Neural crest cell (in vitro differentiated cells): Measurements from ENCODE around the gene DLX4. TPM values are rescaled to one million over a fixed set of nuclear protein-coding genes. Genes with fewer than 3 reads are reported as not detected.

ENCODE experiments used
- DNase-seq: peaks from one replicate; pipeline ENCODE4 v3.0.0; 2021; ENCODE audit warnings: low read depth, mixed read lengths, low spot score
- H3K27ac Mint-ChIP-seq: one replicate; pipeline ENCODE4 v1.8.0; 2021; ENCODE audit warnings: mild to moderate bottlenecking, mixed read lengths; ENCODE audit not compliant: unreplicated experiment
- H3K27me3 Mint-ChIP-seq: 2 replicates; pipeline ENCODE4 v1.8.0; 2021; ENCODE audit warnings: low read depth, mild to moderate bottlenecking, mixed read lengths
- H3K36me3 Mint-ChIP-seq: 2 replicates; pipeline ENCODE4 v1.8.0; 2021; ENCODE audit warnings: low read depth, mild to moderate bottlenecking, mixed read lengths
- H3K4me1 Mint-ChIP-seq: 2 replicates; pipeline ENCODE4 v1.8.0; 2021; ENCODE audit warnings: mixed read lengths
- H3K4me3 Mint-ChIP-seq: one replicate; pipeline ENCODE4 v1.8.0; 2021; ENCODE audit warnings: mild to moderate bottlenecking, mixed read lengths
- H3K9me3 Mint-ChIP-seq: 2 replicates; pipeline ENCODE4 v1.8.0; 2021; ENCODE audit warnings: mixed read lengths
- CTCF ChIP-seq: fragments of 200-600 bp; sonication (generic); conservative IDR thresholded peaks from 2 replicates; pipeline ENCODE4 v1.5.0; 2021; ENCODE audit warnings: antibody characterized with exemption, mild to moderate bottlenecking
- total RNA-seq: library from RNA; stranded (reverse); gene quantifications from 2 replicates; pipeline ENCODE4 v1.2.1, GENCODE V29; 2021

The DLX4 gene
- total RNA-seq, 1 donor from 2014 or later, result 0.49 TPM

- H3K9me3 Mint-ChIP-seq, result no peaks in the 10 kb centered on the region
- H3K4me1 Mint-ChIP-seq, result peaks cover 11% of the 10 kb centered on the region
- no peak for TF ChIP-seq CTCF
- H3K4me3 Mint-ChIP-seq, result no peak overlapping the region
- no peak for DNase-seq
- no peak overlapping the region for H3K27ac Mint-ChIP-seq
- peaks cover 5% of the 10 kb centered on the region for H3K27me3 Mint-ChIP-seq
- H3K36me3 Mint-ChIP-seq, result no peaks in the 10 kb centered on the region
Measured at GRCh38 chr17:50020841-50021599, 52.0 kb downstream of the DLX4 start.

GRCh38 chr17:50021681-50022370 lies 52.8 kb downstream of the DLX4 start:
- H3K27ac Mint-ChIP-seq, result no peak overlapping the region

GRCh38 chr17:50022463-50023130 lies 53.6 kb downstream of the DLX4 start:
- DNase-seq, result no peak
- H3K36me3 Mint-ChIP-seq, result no peaks in the 10 kb centered on the region
- peaks cover 7% of the 10 kb centered on the region for H3K27me3 Mint-ChIP-seq
- H3K4me1 Mint-ChIP-seq, result peaks cover 22% of the 10 kb centered on the region
- no peak for TF ChIP-seq CTCF
- H3K9me3 Mint-ChIP-seq, result no peaks in the 10 kb centered on the region
- no peak overlapping the region for H3K4me3 Mint-ChIP-seq
- H3K27ac Mint-ChIP-seq, result peak overlapping the region; percentile 88

More at GRCh38 chr17:50021681-50022370, 52.8 kb downstream of the DLX4 start:
- H3K36me3 Mint-ChIP-seq, result no peaks in the 10 kb centered on the region
- peaks cover 16% of the 10 kb centered on the region for H3K4me1 Mint-ChIP-seq
- no peaks in the 10 kb centered on the region for H3K9me3 Mint-ChIP-seq
- DNase-seq, result no peak
- no peak for TF ChIP-seq CTCF
- peaks cover 5% of the 10 kb centered on the region for H3K27me3 Mint-ChIP-seq
- H3K4me3 Mint-ChIP-seq, result no peak overlapping the region

GRCh38 chr17:50023520-50023919 lies 54.5 kb downstream of the DLX4 start:
- Mint-ChIP-seq H3K4me1 (peaks cover 26% of the 10 kb centered on the region), H3K9me3 (no peaks in the 10 kb centered on the region), H3K27me3 (peaks cover 16% of the 10 kb centered on the region), H3K4me3 (no peak overlapping the region), H3K27ac (no peak overlapping the region), H3K36me3 (no peaks in the 10 kb centered on the region)
- DNase-seq, result no peak
- no peak for TF ChIP-seq CTCF

Other genes starting within 250 kb of the DLX4 start
- gene FAM117A, start 205.1 kb upstream of the DLX4 start, total RNA-seq, result 13.6 and 17.0 TPM in 2 replicates
- 93.5 and 99.7 TPM in 2 replicates for gene KAT7, start 180.5 kb upstream of the DLX4 start, total RNA-seq
- not detected in 2 replicates for gene TAC4, start 121.1 kb upstream of the DLX4 start, total RNA-seq
- 0.41 and 1.0 TPM in 2 replicates for gene DLX3, start 26.0 kb downstream of the DLX4 start, total RNA-seq
- gene ITGA3, start 86.9 kb downstream of the DLX4 start, total RNA-seq, result 4.5 and 4.8 TPM in 2 replicates
- 21.6 and 24.6 TPM in 2 replicates for gene PDK2, start 126.2 kb downstream of the DLX4 start, total RNA-seq
- 26.1 and 28.7 TPM in 2 replicates for gene SAMD14, start 161.0 kb downstream of the DLX4 start, total RNA-seq
- 67.1 and 68.8 TPM in 2 replicates for gene PPP1R9B, start 181.5 kb downstream of the DLX4 start, total RNA-seq
- gene SGCA, start 196.8 kb downstream of the DLX4 start, total RNA-seq, result not detected in 2 replicates
- 13.3 and 14.8 TPM in 2 replicates for gene COL1A1, start 232.4 kb downstream of the DLX4 start, total RNA-seq